Astrocyte (in vitro differentiated cells and primary cell): ENCODE measurements around the gene TMTC1. TPM values are rescaled to one million over a fixed set of nuclear protein-coding genes. Genes with fewer than 3 reads are reported as not detected.
A peak's percentile ranks its signal among the peaks of the same experiment; 100 is the strongest.

ENCODE experiments used
- DNase-seq: peaks from one replicate; pipeline ENCODE4 v3.0.0-alpha.2; 2010; ENCODE audit warnings: low read depth
- FAIRE-seq: peaks from 2 replicates; lab custom pipeline; 2011; peaks lifted over from hg19 to GRCh38; lab: Jason Lieb, UNC
- H2AFZ ChIP-seq: 2 replicates; pipeline ENCODE4 v1.6.0; 2012; ENCODE audit warnings: low read depth, low read length, inconsistent platforms
- H3K27ac ChIP-seq: 2 replicates; pipeline ENCODE4 v1.5.1; 2011; ENCODE audit warnings: low read depth, low read length, inconsistent platforms
- H3K27me3 ChIP-seq: 2 replicates; pipeline ENCODE4 v1.6.0; 2011; ENCODE audit warnings: low read length, inconsistent platforms; ENCODE audit not compliant: insufficient read depth
- H3K36me3 ChIP-seq: 2 replicates; pipeline ENCODE4 v1.5.1; 2011; ENCODE audit warnings: low read length, inconsistent platforms; ENCODE audit not compliant: insufficient read depth
- H3K4me1 ChIP-seq: 2 replicates; pipeline ENCODE4 v1.5.1; 2011; ENCODE audit warnings: low read length, inconsistent platforms; ENCODE audit not compliant: insufficient read depth
- H3K4me2 ChIP-seq: 2 replicates; pipeline ENCODE4 v1.6.0; 2012; ENCODE audit warnings: low read length, inconsistent platforms
- H3K4me3 ChIP-seq: 2 replicates; pipeline ENCODE4 v1.5.1; 2011; ENCODE audit warnings: low read depth, mild to moderate bottlenecking, low read length, inconsistent platforms; ENCODE audit not compliant: insufficient read depth
- H3K79me2 ChIP-seq: 2 replicates; pipeline ENCODE4 v1.6.0; 2012; ENCODE audit warnings: mild to moderate bottlenecking, low read length, inconsistent platforms; ENCODE audit not compliant: insufficient read depth
- H3K9ac ChIP-seq: 2 replicates; pipeline ENCODE4 v1.6.0; 2012; ENCODE audit warnings: mild to moderate bottlenecking, low read length, inconsistent platforms
- H3K9me3 ChIP-seq: 2 replicates; pipeline ENCODE4 v1.5.1; 2012; ENCODE audit warnings: low read depth, mild to moderate bottlenecking, low read length, inconsistent platforms; ENCODE audit not compliant: insufficient read depth
- H4K20me1 ChIP-seq: 2 replicates; pipeline ENCODE4 v1.6.0; 2012; ENCODE audit warnings: low read length, inconsistent platforms; ENCODE audit not compliant: insufficient read depth
- H3K27ac Mint-ChIP-seq: one replicate; pipeline ENCODE4 v1.8.0; 2021; ENCODE audit warnings: mild to moderate bottlenecking, mixed read lengths; ENCODE audit not compliant: unreplicated experiment
- H3K27me3 Mint-ChIP-seq: one replicate; pipeline ENCODE4 v1.8.0; 2021; ENCODE audit warnings: low read depth, mixed read lengths; ENCODE audit not compliant: unreplicated experiment
- H3K36me3 Mint-ChIP-seq: one replicate; pipeline ENCODE4 v1.8.0; 2021; ENCODE audit warnings: low read depth, mixed read lengths; ENCODE audit not compliant: unreplicated experiment
- H3K4me1 Mint-ChIP-seq: one replicate; pipeline ENCODE4 v1.8.0; 2021; ENCODE audit warnings: low read depth, mixed read lengths; ENCODE audit not compliant: unreplicated experiment
- H3K4me3 Mint-ChIP-seq: one replicate; pipeline ENCODE4 v1.8.0; 2021; ENCODE audit warnings: mild to moderate bottlenecking, moderate library complexity, mixed read lengths; ENCODE audit not compliant: unreplicated experiment
- H3K9me3 Mint-ChIP-seq: one replicate; pipeline ENCODE4 v1.8.0; 2021; ENCODE audit warnings: mild to moderate bottlenecking, mixed read lengths; ENCODE audit not compliant: unreplicated experiment
- CTCF ChIP-seq: IDR thresholded peaks from 2 replicates; pipeline ENCODE4 v1.5.1; 2011; ENCODE audit warnings: low read depth, mild to moderate bottlenecking, inconsistent platforms, low read length, moderate library complexity; ENCODE audit not compliant: insufficient read depth
- EZH2 ChIP-seq: IDR thresholded peaks from 2 replicates; pipeline ENCODE4 v1.6.1; 2012; ENCODE audit warnings: mild to moderate bottlenecking, low read length, inconsistent platforms; ENCODE audit not compliant: insufficient read depth
- total RNA-seq: library from RNA; stranded (reverse); gene quantifications from 2 replicates; pipeline ENCODE4 v1.2.1, GENCODE V29; 2021

TMTC1 gene
- total RNA-seq, 1 donor from 2014 or later: 4.7 TPM

- Histone ChIP-seq H3K9me3 (no peaks in the 10 kb centered on the region), H3K27ac (no peak overlapping the region), H3K4me1 (no peaks in the 10 kb centered on the region), H3K9ac (no peak overlapping the region), H3K79me2 (no peaks in the 10 kb centered on the region), H2AFZ (no peak overlapping the region), H3K36me3 (no peaks in the 10 kb centered on the region), H3K4me2 (no peak overlapping the region), H3K4me3 (no peak overlapping the region), H4K20me1 (no peaks in the 10 kb centered on the region), H3K27me3 (no peaks in the 10 kb centered on the region)
- Mint-ChIP-seq H3K27ac (no peak overlapping the region), H3K4me3 (no peak overlapping the region), H3K36me3 (no peaks in the 10 kb centered on the region), H3K27me3 (no peaks in the 10 kb centered on the region), H3K4me1 (no peaks in the 10 kb centered on the region), H3K9me3 (peaks cover 2% of the 10 kb centered on the region)
- TF ChIP-seq EZH2 (no peak), CTCF (no peak)
- DNase-seq: no peak
- FAIRE-seq: no peak
Observed at GRCh38 chr12:29656762-29657538, 126.8 kb downstream of the TMTC1 start.

- TF ChIP-seq EZH2 (no peak), CTCF (no peak)
- Histone ChIP-seq H3K4me2 (no peak overlapping the region), H3K27me3 (no peaks in the 10 kb centered on the region), H3K4me3 (no peak overlapping the region), H3K36me3 (no peaks in the 10 kb centered on the region), H3K27ac (no peak overlapping the region), H3K9me3 (no peaks in the 10 kb centered on the region), H3K9ac (no peak overlapping the region), H4K20me1 (no peaks in the 10 kb centered on the region), H3K79me2 (no peaks in the 10 kb centered on the region), H2AFZ (no peak overlapping the region), H3K4me1 (no peaks in the 10 kb centered on the region)
- Mint-ChIP-seq H3K4me3 (no peak overlapping the region), H3K27me3 (no peaks in the 10 kb centered on the region), H3K36me3 (no peaks in the 10 kb centered on the region), H3K9me3 (no peaks in the 10 kb centered on the region), H3K4me1 (no peaks in the 10 kb centered on the region), H3K27ac (no peak overlapping the region)
- DNase-seq: peak; percentile 32
- FAIRE-seq: no peak
Observed at GRCh38 chr12:29655861-29656260, 127.9 kb downstream of the TMTC1 start.

GRCh38 chr12:29653286-29653685 lies 130.5 kb downstream of the TMTC1 start:
- Mint-ChIP-seq H3K27ac (no peak overlapping the region), H3K27me3 (no peaks in the 10 kb centered on the region), H3K4me3 (no peak overlapping the region), H3K36me3 (no peaks in the 10 kb centered on the region), H3K9me3 (no peaks in the 10 kb centered on the region), H3K4me1 (no peaks in the 10 kb centered on the region)
- H3K4me2 ChIP-seq: no peak overlapping the region
- no peak overlapping the region for H2AFZ ChIP-seq
- H3K4me1 ChIP-seq: no peaks in the 10 kb centered on the region
- H3K27ac ChIP-seq: no peak overlapping the region
- no peak overlapping the region for H3K9ac ChIP-seq
- H3K4me3 ChIP-seq: no peak overlapping the region
- no peaks in the 10 kb centered on the region for H3K79me2 ChIP-seq
- H4K20me1 ChIP-seq: no peaks in the 10 kb centered on the region
- DNase-seq (no peak), FAIRE-seq (no peak)
- no peaks in the 10 kb centered on the region for H3K36me3 ChIP-seq
- no peaks in the 10 kb centered on the region for H3K9me3 ChIP-seq
- H3K27me3 ChIP-seq: no peaks in the 10 kb centered on the region
- TF ChIP-seq CTCF (no peak), EZH2 (no peak)
